GM12873 (cell line): ENCODE results near the gene KBTBD12.

Experiments
- TF ChIP-seq, protein P1 (sequence below): IDR thresholded peaks from 2 replicates; pipeline ENCODE4 v1.5.1; 2012; ENCODE audit warnings: low read depth, mild to moderate bottlenecking, moderate library complexity, low read length, control low read depth; ENCODE audit not compliant: insufficient read depth; ENCODE audit errors: missing control alignments

Gene KBTBD12

GRCh38 chr3:127908202-127908601, 6.8 kb upstream of the KBTBD12 start:
- TF ChIP-seq, protein P1, sequence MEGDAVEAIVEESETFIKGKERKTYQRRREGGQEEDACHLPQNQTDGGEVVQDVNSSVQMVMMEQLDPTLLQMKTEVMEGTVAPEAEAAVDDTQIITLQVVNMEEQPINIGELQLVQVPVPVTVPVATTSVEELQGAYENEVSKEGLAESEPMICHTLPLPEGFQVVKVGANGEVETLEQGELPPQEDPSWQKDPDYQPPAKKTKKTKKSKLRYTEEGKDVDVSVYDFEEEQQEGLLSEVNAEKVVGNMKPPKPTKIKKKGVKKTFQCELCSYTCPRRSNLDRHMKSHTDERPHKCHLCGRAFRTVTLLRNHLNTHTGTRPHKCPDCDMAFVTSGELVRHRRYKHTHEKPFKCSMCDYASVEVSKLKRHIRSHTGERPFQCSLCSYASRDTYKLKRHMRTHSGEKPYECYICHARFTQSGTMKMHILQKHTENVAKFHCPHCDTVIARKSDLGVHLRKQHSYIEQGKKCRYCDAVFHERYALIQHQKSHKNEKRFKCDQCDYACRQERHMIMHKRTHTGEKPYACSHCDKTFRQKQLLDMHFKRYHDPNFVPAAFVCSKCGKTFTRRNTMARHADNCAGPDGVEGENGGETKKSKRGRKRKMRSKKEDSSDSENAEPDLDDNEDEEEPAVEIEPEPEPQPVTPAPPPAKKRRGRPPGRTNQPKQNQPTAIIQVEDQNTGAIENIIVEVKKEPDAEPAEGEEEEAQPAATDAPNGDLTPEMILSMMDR = no peak

DNA sequence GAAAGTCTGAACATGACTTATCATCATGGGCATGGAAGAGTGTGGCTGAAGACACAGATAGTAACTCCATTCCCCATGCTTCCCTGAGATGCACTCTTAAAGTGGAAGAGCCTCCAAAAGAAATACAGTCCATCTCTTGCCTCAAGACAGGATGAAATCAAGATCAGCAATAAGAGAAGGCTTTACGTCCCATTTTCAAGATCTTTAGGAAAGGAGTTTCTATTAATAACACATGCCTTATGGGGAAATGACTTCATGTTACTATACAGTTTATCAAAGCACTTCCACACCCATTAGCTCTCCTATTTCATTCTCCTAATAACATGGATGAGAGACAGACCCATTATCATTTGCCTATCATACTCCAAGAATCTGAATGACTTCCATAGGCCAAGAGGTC, 6.1 kb upstream of the KBTBD12 start:
- TF ChIP-seq, protein P1 = no peak

DNA sequence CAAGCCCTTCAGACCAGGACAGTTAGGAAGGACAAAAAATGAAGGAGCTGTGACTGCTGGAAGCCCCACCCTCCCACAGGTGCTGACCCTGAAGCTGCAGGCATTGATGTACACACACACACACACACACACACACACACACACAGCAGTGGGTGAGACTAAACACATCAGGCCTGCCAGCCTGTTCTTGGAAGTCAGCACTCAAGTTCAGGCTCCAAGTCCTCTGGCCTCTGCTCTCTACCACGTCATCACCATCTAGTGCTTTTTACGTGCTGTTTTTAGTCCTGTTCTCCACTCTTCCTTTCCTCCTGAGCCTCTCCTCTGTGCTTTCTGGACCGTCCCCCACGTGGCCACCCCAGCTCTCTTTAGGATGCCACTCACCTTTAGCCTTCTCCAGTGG, 5.4 kb upstream of the KBTBD12 start:
- TF ChIP-seq, protein P1 = no peak

- TF ChIP-seq, protein P1 = no peak
These were observed 3.6 kb upstream of the KBTBD12 start for GRCh38 chr3:127911421-127911931.

DNA sequence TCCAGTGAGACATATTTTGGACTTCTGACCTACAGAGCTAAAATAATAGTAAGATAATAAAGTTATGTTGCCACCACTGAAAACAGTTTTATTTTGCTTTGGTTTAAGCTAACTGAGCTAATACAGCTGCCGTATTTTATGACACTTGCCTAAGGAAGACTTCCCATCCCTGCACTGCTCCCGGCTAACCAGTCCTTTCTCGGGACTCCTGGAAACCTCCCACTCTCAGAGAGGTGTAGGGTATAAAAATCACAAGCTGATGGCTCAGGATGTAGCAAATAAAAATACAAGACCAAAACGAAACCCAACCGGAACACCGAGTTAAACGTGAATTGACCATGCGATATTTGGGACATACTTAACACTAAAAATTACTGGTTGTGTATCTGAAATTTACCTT, 448 bp upstream of the KBTBD12 start:
- TF ChIP-seq, protein P1 = no peak

DNA sequence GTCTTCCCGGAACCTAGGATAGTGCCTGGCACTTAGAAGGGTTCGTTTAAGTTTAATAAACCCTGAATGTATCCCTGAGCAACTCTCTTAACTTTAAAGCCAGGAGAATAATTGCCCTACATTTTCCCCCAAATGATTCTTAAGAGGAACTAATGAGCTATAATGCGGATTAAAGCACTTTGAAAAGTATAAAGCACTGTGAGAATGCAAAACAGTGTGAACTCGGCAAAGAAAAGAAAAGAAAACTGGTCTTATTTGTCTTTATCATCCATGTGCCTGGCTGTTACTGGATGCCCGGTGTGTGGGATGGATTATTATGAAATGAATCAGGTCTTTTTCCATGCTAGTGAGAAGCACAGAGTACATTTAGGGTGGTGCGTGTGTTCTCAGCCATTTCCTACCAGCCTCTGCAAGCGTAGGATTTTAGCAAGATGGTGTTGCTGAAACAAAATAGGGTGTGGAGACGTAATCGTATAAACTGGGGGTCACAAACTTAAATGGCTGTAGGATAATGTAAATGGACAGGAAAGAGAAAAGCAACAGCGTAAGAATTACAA, 983 bp downstream of the KBTBD12 start:
- TF ChIP-seq, protein P1 = no peak

DNA sequence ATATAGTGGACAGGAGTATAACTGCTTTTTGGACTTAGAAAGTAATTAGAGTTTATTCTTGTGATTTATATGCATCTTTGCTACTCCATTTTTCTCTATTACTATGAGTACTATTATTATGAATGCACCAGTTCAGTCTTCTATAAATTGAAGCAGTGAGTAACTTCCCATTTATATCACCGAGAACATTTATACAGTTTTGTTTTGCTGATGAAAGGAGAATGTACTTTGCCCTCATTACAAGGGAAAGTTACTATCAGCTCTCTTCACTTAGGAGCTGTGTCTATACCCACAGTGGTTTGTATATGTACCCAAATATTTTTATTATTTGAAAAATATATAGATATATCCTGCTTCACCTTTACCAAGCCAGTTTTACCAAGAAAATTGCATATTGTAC, 5.7 kb downstream of the KBTBD12 start:
- TF ChIP-seq, protein P1 = no peak
